ENCODE data around the gene RUNX1.

DNA sequence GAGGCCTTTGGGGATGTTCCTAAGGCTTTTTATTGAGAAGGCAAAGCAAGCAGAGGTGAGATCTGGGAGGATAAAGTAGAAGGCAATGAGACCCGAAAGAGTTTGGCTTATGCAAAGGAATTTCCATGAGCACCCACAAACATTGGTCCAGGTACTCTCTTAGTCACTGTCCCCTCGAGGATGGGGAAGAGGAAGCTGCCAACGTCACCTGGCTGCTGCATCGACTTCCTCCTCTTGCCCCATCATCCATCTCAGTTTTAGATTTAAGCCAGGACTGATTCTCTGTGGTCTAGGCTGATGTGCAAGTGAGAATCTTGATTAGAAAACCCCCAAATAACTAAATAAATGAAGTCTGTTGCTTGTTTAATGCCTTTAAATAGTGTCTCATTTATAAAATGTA lies 28.7 kb downstream of the RUNX1 start:
- TF ChIP-seq ZNF8 (CRISPR knock-in tag; IDR thresholded peaks at IDR 0.05) (no peak), SNAI2 (CRISPR knock-in tag; IDR thresholded peaks at IDR 0.05) (no peak), ZNF565 (CRISPR knock-in tag; conservative IDR thresholded peaks at IDR 0.05; ENCODE audit: low read depth) (no peak), ZFP30 (CRISPR knock-in tag; IDR thresholded peaks at IDR 0.05) (no peak), RARB (CRISPR knock-in tag; IDR thresholded peaks at IDR 0.05) (no peak), GLIS3 (CRISPR knock-in tag; IDR thresholded peaks at IDR 0.05) (no peak), BACH2 (CRISPR knock-in tag; IDR thresholded peaks at IDR 0.05; ENCODE audit: borderline replicate concordance) (no peak), ISL1 (CRISPR knock-in tag; IDR thresholded peaks at IDR 0.05) (no peak)
- TF ChIP-seq, protein P1, sequence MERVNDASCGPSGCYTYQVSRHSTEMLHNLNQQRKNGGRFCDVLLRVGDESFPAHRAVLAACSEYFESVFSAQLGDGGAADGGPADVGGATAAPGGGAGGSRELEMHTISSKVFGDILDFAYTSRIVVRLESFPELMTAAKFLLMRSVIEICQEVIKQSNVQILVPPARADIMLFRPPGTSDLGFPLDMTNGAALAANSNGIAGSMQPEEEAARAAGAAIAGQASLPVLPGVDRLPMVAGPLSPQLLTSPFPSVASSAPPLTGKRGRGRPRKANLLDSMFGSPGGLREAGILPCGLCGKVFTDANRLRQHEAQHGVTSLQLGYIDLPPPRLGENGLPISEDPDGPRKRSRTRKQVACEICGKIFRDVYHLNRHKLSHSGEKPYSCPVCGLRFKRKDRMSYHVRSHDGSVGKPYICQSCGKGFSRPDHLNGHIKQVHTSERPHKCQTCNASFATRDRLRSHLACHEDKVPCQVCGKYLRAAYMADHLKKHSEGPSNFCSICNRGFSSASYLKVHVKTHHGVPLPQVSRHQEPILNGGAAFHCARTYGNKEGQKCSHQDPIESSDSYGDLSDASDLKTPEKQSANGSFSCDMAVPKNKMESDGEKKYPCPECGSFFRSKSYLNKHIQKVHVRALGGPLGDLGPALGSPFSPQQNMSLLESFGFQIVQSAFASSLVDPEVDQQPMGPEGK (CRISPR knock-in tag; IDR thresholded peaks at IDR 0.05; ENCODE audit: borderline replicate concordance), result no peak
- TF ChIP-seq, protein P2, sequence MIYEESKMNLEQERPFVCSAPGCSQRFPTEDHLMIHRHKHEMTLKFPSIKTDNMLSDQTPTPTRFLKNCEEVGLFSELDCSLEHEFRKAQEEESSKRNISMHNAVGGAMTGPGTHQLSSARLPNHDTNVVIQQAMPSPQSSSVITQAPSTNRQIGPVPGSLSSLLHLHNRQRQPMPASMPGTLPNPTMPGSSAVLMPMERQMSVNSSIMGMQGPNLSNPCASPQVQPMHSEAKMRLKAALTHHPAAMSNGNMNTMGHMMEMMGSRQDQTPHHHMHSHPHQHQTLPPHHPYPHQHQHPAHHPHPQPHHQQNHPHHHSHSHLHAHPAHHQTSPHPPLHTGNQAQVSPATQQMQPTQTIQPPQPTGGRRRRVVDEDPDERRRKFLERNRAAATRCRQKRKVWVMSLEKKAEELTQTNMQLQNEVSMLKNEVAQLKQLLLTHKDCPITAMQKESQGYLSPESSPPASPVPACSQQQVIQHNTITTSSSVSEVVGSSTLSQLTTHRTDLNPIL (CRISPR knock-in tag; IDR thresholded peaks at IDR 0.05; ENCODE audit: low read depth), result no peak

All from SK-N-SH treated with all-trans-retinoic acid at 6 μM for 48 hours (cell line).